GM13976 (cell line): ENCODE measurements around the gene PALM.
"Not testable (repeated sequence)": the region's sequence is repeated elsewhere in the genome, so short reads cannot be mapped to it uniquely, and the experiment has no call there.

ENCODE experiments used
- DNase-seq: peaks from one replicate; pipeline ENCODE4 v3.0.0; 2012; ENCODE audit warnings: low spot score
- in situ Hi-C: fragments of 300-500 bp; cut with MboI; formaldehyde crosslinking; loops from one replicate; pipeline ENCODE4 v1.12.0; 2022; ENCODE audit warnings: low sequenced_read_pairs, mixed read lengths, inconsistent platforms; ENCODE audit not compliant: unreplicated experiment
- TF ChIP-seq, protein P1 (sequence below): IDR thresholded peaks from 2 replicates; pipeline ENCODE4 v1.5.1; 2012; ENCODE audit warnings: borderline replicate concordance, mild to moderate bottlenecking; ENCODE audit not compliant: insufficient read depth; ENCODE audit errors: extremely low read depth, missing control alignments, control extremely low read depth

PALM gene

DNA sequence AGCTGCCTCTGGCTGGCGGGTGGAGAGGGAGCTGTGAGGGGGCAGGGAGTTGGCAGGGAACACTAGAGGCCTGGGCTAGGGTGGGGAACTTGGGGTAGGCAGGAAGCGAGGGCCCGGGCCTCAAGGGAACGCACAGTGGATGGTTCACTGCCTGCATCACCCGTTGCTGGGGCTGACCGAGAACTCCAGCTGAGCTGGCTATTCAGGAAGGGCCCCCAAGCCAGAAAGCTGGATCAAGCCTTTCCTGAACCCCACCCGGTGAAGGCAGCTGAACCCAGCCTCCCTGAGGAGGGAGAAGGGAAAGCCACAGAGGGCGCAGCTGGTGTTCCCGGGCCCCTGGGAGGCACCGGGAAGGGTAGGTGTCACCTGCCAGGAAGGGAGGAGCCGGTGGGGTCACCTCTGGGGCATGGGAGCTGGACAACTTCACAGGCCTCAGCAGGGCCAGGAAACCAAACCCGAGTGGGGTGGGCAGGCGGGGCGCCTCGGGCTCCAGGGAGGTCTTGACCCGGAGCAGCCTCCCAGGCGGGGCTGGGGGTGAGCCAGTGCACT, 13.9 kb downstream of the PALM start:
- TF ChIP-seq, protein P1, sequence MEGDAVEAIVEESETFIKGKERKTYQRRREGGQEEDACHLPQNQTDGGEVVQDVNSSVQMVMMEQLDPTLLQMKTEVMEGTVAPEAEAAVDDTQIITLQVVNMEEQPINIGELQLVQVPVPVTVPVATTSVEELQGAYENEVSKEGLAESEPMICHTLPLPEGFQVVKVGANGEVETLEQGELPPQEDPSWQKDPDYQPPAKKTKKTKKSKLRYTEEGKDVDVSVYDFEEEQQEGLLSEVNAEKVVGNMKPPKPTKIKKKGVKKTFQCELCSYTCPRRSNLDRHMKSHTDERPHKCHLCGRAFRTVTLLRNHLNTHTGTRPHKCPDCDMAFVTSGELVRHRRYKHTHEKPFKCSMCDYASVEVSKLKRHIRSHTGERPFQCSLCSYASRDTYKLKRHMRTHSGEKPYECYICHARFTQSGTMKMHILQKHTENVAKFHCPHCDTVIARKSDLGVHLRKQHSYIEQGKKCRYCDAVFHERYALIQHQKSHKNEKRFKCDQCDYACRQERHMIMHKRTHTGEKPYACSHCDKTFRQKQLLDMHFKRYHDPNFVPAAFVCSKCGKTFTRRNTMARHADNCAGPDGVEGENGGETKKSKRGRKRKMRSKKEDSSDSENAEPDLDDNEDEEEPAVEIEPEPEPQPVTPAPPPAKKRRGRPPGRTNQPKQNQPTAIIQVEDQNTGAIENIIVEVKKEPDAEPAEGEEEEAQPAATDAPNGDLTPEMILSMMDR: no peak
- no peak for DNase-seq
- in situ Hi-C loops: no loop called here

DNA sequence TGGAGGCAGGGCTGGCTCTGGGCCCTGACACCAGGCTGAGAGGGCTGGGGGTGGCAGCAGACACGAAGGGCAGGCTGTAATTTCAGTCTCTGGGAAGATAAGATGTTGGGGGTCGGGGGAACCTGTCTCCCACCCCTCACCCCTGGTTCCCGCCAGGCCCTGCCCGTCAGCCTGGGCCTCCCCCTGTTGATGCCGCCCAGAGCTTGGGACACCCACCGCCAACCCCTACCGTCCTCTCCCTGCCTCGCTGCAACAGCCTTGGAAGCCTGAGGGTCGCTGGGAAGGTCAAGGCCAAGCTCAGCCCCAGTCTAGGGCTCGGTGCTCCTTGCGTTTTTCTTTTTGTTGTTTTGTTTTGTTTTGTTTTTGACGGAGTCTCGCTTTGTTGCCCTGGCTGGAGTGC, 14.5 kb downstream of the PALM start:
- TF ChIP-seq, protein P1: no peak
- in situ Hi-C loops: no loop called here
- no peak for DNase-seq

DNA sequence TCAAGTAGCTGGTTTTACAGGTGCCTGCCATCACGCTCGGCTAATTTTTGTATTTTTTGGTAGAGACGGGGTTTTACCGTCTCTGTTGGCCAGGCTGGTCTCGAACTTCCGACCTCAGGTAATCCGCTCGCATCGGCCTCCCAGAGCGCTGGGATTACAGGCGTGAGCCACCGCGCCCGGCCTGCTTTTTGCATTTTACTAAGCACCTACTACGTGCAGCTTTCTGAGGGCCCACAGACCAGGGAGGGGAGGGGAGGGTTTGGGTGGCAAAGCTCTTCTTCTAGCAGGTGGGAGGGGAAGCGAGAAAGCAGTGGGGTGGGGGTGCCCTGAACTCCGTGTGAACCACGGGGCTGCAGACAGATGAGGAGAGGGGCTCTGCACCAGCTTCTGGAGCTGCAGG, 15.0 kb downstream of the PALM start:
- in situ Hi-C loops: no loop called here
- TF ChIP-seq, protein P1: no peak
- no peak for DNase-seq

DNA sequence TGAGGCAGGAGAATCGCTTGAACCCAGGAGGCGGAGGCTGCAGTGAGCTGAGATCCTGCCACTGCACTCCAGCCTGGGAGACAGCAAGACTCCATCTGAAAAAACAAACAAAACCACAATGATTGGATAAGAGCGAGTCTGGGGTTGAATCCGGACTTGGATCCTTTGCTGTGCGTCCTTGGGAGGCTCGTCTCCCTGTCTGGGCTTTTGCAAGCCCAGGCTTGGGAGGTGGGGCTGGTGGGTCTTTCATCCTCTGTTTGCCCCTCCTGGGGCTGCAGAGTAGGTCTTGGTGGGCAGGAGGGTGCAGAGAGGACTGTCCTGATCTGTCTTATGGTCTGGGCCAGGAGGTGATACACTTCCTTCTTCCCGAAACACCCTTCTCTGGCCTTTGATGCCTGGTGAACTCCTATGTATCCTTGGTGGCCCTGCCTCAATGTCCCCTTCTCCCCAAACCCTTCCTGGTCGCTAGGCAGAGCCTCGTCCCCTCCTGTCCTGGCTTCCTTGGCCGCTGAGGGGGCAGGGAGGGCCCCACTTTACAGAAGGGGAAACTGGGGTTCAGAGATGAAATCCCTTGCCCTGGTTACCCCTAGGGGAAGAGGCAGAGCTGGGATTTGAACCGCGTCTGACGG, 16.8 kb downstream of the PALM start:
- TF ChIP-seq, protein P1: no peak
- in situ Hi-C loops: loop anchor here (25.0 kb wide), 1 partner anchor 138 kb away; the partner anchor contains the start of gene HCN2
- DNase-seq: no peak

DNA sequence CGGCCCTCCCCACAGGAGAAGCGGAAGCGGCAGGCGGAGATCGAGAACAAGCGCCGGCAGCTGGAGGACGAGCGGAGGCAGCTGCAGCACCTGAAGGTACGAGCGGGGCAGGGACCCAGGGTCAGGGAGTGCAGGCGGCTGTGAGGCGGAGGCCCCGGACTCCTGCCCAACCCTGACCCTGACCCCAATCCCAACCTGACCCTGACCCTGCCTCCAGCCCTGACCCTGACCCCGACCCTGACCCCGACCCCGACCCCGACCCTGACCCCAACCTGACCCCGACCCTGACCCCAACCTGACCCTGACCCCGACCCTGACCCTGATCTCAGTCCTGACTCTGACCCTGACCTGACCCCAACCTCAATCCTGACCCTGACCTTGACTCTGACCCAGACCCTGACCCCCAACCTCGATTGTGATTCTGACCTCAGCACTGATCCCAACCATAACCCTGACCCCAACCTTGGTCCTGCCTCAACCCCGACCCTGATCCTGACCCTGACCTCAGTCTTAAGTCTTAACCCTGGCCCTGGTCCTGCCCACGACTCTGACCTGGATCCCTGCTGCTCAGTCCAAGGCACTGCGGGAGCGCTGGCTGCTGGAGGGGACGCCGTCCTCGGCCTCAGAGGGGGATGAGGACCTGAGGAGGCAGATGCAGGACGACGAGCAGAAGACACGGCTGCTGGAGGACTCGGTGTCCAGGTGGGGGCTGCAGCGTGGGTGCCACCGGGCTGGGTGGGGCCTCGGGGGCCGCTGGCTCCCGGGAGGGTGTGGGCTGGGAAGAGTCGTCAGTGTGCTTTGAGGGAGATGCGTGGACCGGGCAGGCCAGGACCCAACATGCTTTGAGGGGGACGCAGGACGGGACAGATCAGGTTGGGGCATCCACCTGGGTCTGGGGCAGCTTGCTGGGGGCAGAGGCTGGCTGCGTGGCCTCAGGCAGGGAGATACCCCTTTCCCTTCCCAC, 18.5 kb downstream of the PALM start:
- no peak for DNase-seq
- in situ Hi-C loops: loop anchor here (25.0 kb wide), 1 partner anchor 140 kb away; the partner anchor contains the start of gene HCN2
- TF ChIP-seq, protein P1: no peak

DNA sequence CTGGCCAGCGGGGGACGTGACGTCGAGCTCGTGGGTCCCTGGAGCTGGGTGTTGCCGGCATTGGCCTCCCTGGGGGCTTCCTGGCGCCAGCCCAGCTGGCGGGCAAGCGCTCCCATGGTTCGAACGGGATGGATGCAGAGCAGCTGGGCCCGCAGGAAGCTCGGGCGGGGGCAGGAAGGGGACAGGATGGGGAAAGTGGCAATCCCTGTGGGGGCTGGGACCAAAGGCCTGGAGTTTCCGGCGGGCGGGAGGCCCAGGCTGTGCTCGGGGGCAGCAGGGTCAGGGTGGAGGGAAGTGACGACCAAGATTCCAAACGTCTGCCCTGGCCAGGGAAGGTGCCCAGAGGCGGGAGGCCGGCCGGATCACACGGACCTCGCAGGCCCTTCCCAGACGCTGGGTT, 19.3 kb downstream of the PALM start:
- no peak for DNase-seq
- in situ Hi-C loops: loop anchor here (25.0 kb wide), 1 partner anchor 141 kb away; the partner anchor contains the start of gene HCN2

DNA sequence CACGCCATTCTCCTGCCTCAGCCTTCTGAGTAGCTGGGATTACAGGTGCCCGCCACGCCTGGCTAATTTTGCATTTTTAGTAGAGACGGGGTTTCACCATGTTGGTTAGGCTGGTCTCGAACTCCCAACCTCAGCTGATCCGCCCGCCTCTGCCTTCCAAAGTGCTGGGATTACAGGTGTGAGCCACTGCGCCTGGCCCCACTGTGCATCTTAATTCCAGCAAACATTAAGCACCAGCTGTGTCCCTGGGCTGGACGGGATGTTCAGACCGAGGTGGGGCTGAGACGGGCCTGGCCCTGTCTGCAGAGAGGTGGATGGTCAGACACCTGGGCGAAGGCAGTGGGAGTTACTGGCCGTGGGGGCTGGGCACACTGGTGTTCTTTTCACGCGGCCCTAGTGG, 20.8 kb downstream of the PALM start:
- in situ Hi-C loops: loop anchor here (25.0 kb wide), 1 partner anchor 142 kb away; the partner anchor contains the start of gene HCN2
- DNase-seq: not testable (repeated sequence)

More for the DNA sequence above, 19.3 kb downstream of the PALM start:
- TF ChIP-seq, protein P1: no peak
